CD4-positive, alpha-beta T cell treated with Interleukin-1 beta for 1 hour (primary cell): ENCODE data around the gene SCAND1.
"Not testable (repeated sequence)": the region's sequence is repeated elsewhere in the genome, so short reads cannot be mapped to it uniquely, and the experiment has no call there.

Source experiments
- DNase-seq, 2 donors: peaks; one replicate each; pipeline ENCODE4 v3.0.0-alpha.2; 2020 to 2022

Gene SCAND1

GRCh38 chr20:35954200-35954906, at the start of gene SCAND1:
Gene SCAND1, minus strand, starts transcription at chr20:35954502. Its CDS starts 218 bp downstream, at chr20:35954284.
- DNase-seq = peak; percentile 96 to 99

- no peak for DNase-seq
Measured at GRCh38 chr20:36004045-36004444, 49.7 kb upstream of the SCAND1 start.

- no peak for DNase-seq
Measured at GRCh38 chr20:36002855-36003254, 48.6 kb upstream of the SCAND1 start.

GRCh38 chr20:36001331-36001730, 47.0 kb upstream of the SCAND1 start:
- DNase-seq = not testable (repeated sequence)

GRCh38 chr20:35996492-35996891, 42.2 kb upstream of the SCAND1 start:
- not testable (repeated sequence) for DNase-seq

- DNase-seq = peak; percentile 78 to 79
Measured at GRCh38 chr20:35994994-35995453, 40.7 kb upstream of the SCAND1 start.

- DNase-seq = peak; percentile 40 to 70
Measured at GRCh38 chr20:35992713-35993335, 38.5 kb upstream of the SCAND1 start.

- no peak for DNase-seq
Measured at GRCh38 chr20:35991142-35991771, 37.0 kb upstream of the SCAND1 start.

GRCh38 chr20:35988910-35989463, 34.7 kb upstream of the SCAND1 start:
- no peak for DNase-seq

GRCh38 chr20:35985806-35986205, 31.5 kb upstream of the SCAND1 start:
- DNase-seq = no peak

- no peak for DNase-seq
Measured at GRCh38 chr20:35984382-35984781, 30.1 kb upstream of the SCAND1 start.

GRCh38 chr20:35981969-35982368, 27.7 kb upstream of the SCAND1 start:
- peak in 1 of 2 donors; percentile 8 for DNase-seq

- no peak for DNase-seq
Measured at GRCh38 chr20:35979544-35979943, 25.2 kb upstream of the SCAND1 start.

- peak in 1 of 2 donors; percentile 23 for DNase-seq
Measured at GRCh38 chr20:35978041-35978513, 23.8 kb upstream of the SCAND1 start.

- DNase-seq = no peak
Measured at GRCh38 chr20:35975576-35976373, 21.5 kb upstream of the SCAND1 start.

GRCh38 chr20:35974256-35974655, 20.0 kb upstream of the SCAND1 start:
- DNase-seq = no peak

GRCh38 chr20:35972462-35972861, 18.2 kb upstream of the SCAND1 start:
- no peak for DNase-seq

GRCh38 chr20:35971981-35972380, 17.7 kb upstream of the SCAND1 start:
- DNase-seq = no peak

GRCh38 chr20:35968930-35969329, 14.6 kb upstream of the SCAND1 start:
- no peak for DNase-seq

GRCh38 chr20:35967979-35968640, 13.8 kb upstream of the SCAND1 start, which contains the start of gene CNBD2:
Gene CNBD2, plus strand, starts transcription at chr20:35968590. Its CDS starts 173 bp downstream, at chr20:35968763.
- no peak for DNase-seq

GRCh38 chr20:35963878-35964277, 9.6 kb upstream of the SCAND1 start:
- no peak for DNase-seq

- DNase-seq = not testable (repeated sequence)
Measured at GRCh38 chr20:35959291-35959690, 5.0 kb upstream of the SCAND1 start.
